ENCODE data around the gene ZNF577.
A peak's percentile ranks its signal among the peaks of the same experiment; 100 is the strongest.

Gene ZNF577

DNA sequence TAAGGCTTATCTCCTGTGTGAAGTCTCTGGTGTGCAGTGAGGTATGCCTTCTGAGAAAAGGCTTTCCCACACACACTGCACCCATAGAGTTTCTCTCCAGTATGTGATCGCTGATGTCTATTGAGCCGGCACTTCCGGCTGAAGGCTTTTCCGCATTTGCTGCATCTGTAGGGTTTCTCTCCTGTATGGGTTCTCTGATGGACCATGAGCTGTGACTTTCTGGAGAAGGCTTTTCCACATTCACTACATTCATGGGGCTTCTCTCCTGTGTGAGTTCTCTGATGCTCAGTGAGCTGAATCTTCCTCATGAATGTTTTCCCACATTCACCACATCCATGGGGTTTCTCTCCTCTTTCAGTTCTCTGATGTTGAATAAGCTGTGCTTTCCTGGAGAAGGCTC, 14.7 kb downstream of the ZNF577 start:
- DNase-seq = no peak

DNA sequence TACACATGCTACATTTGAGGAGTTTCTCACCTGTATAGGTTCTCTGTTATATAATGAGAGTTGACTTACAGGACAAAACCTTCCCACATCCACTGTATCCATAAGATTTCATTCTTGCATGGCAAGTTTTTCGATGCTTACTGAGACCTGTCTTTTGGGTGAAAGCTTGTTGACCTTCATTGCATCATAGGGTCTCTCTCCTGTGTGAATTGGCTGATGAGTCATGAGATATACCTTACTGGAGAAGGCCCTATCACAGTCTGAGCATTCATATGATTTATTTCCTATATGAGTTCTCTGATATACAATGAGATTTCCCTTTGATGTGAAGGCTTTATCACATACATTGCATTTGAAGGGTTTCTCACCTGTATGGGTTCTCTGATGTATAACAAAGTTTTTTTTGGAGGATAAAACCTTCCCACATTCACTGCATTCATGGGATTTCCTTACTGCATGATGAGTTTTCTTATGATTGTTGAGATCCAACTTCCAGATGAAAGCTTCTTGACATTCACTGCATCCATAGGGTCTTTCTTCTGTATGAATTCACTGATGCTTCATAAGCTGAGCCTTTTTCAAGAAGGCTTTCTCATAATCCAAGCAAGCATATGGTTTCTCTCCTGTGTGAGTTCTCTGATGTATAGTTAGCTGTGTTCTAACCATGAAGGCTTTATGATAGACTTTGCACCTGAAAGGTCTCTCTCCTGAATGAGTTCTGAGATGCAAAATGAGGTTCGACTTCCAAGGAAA, 25.7 kb downstream of the ZNF577 start:
- no peak for DNase-seq

DNA sequence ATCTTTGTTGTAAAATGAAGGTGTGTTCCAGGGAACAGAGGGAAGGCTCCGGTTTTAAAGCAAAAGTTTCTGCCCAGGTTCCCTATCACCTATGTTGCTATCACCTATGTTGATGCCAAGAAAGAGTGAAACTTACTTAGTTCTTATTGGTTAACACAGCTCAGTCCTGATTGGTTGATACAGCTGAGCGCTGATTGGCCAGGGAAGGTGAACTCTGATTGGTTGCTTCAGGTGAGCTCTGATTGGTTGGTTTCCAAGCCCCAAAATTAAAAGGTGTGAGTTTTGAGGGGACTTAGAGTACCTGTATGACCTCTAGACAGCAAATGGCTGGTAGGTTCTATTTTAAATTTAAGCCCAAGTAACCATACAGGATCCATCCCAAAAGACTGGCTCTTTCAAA, 50.6 kb downstream of the ZNF577 start:
- no peak for DNase-seq

DNA sequence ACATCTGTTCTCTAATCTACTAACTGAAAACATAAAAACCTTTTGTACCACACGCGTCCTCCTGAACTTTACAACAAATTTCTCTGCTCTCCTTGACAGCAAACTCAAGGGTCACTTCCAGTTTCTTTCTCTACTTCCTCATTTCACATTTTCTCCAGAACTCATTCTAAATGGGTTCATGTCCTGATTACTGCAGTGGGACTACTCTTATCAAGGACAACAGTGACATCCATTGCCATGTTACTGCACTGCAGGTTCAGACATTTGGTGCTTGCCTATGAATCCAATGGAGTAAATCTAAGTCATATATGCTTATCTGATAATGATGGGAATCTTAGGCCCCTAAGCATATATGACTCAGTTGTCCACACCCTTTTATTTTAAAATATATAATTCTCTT, 57.5 kb downstream of the ZNF577 start:
- peak in 2 of 58 donors; percentile 0 to 14 for DNase-seq

DNA sequence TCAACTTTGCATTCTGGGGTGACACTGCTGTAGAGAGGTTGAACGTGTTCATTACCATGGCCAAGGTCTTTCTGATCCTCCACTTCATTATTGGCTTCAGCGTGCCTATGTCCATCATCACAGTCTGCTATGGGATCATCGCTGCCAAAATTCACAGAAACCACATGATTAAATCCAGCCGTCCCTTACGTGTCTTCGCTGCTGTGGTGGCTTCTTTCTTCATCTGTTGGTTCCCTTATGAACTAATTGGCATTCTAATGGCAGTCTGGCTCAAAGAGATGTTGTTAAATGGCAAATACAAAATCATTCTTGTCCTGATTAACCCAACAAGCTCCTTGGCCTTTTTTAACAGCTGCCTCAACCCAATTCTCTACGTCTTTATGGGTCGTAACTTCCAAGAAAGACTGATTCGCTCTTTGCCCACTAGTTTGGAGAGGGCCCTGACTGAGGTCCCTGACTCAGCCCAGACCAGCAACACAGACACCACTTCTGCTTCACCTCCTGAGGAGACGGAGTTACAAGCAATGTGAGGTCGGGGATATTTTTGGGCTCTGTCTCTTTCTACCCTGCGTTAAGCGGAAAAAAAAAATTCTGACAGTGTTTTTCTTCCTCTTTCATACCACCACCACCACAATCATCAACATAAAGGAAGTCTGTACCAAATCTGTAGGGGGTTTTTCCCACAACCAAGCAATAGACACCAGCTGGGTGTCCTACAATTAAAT, 63.3 kb downstream of the ZNF577 start:
- DNase-seq = peak in 6 of 58 donors; percentile 2 to 37 (median 10)

DNA sequence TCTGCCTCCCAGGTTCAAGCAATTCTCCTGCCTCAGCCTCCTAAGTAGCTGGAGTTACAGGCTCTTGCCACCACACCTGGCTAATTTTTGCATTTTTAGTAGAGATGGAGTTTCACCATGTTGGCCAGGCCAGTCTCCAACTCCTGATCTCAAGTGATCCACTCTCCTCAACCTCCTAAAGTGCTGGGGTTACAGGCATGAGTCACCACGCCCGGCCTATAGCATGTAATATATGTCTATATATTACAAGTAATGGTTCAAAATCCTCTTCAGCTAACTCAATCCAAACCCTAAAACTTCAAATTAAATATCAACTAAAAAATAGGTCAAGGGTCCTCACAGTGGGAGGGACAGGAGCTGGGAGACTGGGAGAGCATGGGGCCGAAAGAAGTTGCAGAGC, 64.8 kb downstream of the ZNF577 start:
- DNase-seq = no peak

DNA sequence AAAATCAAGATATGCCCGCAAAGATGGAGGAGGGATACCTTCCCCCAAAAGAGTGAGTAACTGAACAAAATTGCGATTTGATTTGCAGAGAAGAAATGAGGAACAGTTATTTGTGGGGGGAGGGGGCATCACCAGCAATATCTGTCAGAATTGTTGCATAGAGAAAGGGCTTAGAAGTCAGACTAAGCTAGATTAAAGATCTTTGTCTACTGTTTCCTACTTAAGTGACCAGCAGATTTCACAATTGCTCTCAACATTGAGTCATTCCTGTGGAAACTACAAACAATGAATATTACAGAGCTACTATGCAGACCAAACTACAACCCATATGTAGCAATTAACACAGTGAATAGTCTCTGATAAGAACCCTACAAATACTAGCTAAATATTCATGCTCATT, 65.4 kb downstream of the ZNF577 start:
- no peak for DNase-seq

DNA sequence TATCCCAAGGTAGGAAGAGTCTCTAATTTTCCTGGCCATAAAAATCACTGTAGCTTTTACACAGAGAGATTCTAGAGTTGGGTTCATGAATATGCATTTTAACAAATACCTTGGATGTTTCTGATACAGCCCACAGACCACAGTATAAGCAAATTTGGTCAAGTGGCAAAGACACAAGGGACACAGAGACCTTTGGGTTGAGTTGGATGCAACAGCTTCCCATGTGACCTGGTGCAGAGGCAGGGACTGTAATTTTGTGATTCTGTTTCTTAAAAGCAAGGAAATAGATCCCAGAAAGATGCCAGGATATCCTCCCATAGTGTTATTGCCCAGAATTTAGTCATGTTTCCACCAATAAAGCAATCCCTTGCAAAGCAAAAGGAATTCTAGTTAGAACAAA, 65.8 kb downstream of the ZNF577 start:
- DNase-seq = no peak

DNA sequence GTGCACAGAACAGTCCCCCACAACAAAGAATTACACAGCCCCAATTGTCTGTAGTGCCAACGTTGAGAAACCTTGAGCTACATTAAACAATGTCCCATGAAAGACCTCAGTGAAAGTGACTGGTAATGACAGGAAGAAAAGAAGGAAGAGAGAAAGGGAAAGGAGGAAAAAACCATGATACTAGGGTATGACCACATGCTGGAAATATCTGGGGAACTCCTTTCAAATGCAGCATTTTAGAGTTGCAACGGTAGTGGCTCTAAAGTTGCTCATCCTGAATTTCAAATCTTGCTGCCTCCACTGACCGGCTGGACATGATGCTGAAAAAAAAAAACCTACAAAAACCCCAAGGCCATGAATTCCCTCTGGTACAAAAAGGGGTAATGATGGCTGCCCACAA, 66.3 kb downstream of the ZNF577 start:
- no peak for DNase-seq

All from anterior cingulate cortex (tissue), 58 donors.